Cardiac muscle cell (in vitro differentiated cells and primary cell): ENCODE results near the gene CPA4. TPM values are rescaled to one million over a fixed set of nuclear protein-coding genes. Genes with fewer than 3 reads are reported as not detected.

Experiments
- DNase-seq, 2 donors: peaks; one replicate each; pipeline versions ENCODE4 v3.0.0 to v3.0.0-alpha.2; 2010 to 2017; ENCODE audit warnings: low read depth in 1 of 2, low spot score in 1 of 2
- H3K27ac ChIP-seq: fragments of 200-600 bp; sonication (generic); 2 replicates; pipeline ENCODE4 v1.5.1; 2016
- H3K27me3 ChIP-seq: fragments of 200-600 bp; sonication (generic); 2 replicates; pipeline ENCODE4 v1.6.0; 2016; ENCODE audit warnings: control low read depth
- H3K36me3 ChIP-seq: fragments of 200-600 bp; sonication (generic); 2 replicates; pipeline ENCODE4 v1.5.1; 2016; ENCODE audit warnings: control low read depth
- H3K4me1 ChIP-seq: fragments of 200-600 bp; sonication (generic); 2 replicates; pipeline ENCODE4 v1.8.1; 2017; ENCODE audit warnings: low read depth, mild to moderate bottlenecking, mixed run types
- H3K4me3 ChIP-seq: fragments of 200-600 bp; sonication (generic); 2 replicates; pipeline ENCODE4 v1.5.1; 2016; ENCODE audit warnings: mild to moderate bottlenecking
- H3K9me3 ChIP-seq: fragments of 200-600 bp; sonication (generic); 2 replicates; pipeline ENCODE4 v1.5.1; 2017; ENCODE audit warnings: low read depth, mild to moderate bottlenecking, control low read depth
- CTCF ChIP-seq: IDR thresholded peaks from 2 replicates; pipeline ENCODE4 v1.5.1; 2012; ENCODE audit warnings: low read depth, mild to moderate bottlenecking, low read length
- polyA plus RNA-seq: library from polyadenylated mRNA; unstranded; fragments of >200 nt; fragmentation: Nextera tagmentation; extraction: Ambion mirVana; gene quantifications from 2 replicates; pipeline ENCODE4 v1.2.1, GENCODE V29; 2016
- total RNA-seq: library from RNA; depleted of rRNA; stranded (reverse); fragments of >200 nt; gene quantifications from 2 replicates; pipeline ENCODE4 v1.2.3, GENCODE V29; 2016

CPA4 gene
- total and polyA plus RNA-seq, 2 experiments from 2014 or later = 0.24 TPM; not detected in 1

GRCh38 chr7:130293521-130293920, 560 bp downstream of the CPA4 start:
- Histone ChIP-seq H3K27me3 (no peaks in the 10 kb centered on the region), H3K9me3 (no peaks in the 10 kb centered on the region), H3K27ac (no peak overlapping the region), H3K4me3 (no peak overlapping the region), H3K4me1 (no peaks in the 10 kb centered on the region), H3K36me3 (no peaks in the 10 kb centered on the region)
- no peak for TF ChIP-seq CTCF
- no peak for DNase-seq

GRCh38 chr7:130294314-130294713, 1.4 kb downstream of the CPA4 start:
- H3K27me3 ChIP-seq = no peaks in the 10 kb centered on the region
- no peaks in the 10 kb centered on the region for H3K36me3 ChIP-seq
- DNase-seq = no peak
- H3K4me1 ChIP-seq = no peaks in the 10 kb centered on the region
- TF ChIP-seq CTCF = no peak
- no peak overlapping the region for H3K4me3 ChIP-seq
- H3K27ac ChIP-seq = no peak overlapping the region
- H3K9me3 ChIP-seq = no peaks in the 10 kb centered on the region

- no peaks in the 10 kb centered on the region for H3K9me3 ChIP-seq
- no peak for DNase-seq
- no peak overlapping the region for H3K4me3 ChIP-seq
Observed at GRCh38 chr7:130296221-130296951, 3.4 kb downstream of the CPA4 start.

GRCh38 chr7:130297628-130298543, 4.9 kb downstream of the CPA4 start:
- DNase-seq = peak in 1 of 2 donors; percentile 17
- TF ChIP-seq CTCF = no peak
- H3K27ac ChIP-seq = no peak overlapping the region

More at GRCh38 chr7:130296221-130296951, 3.4 kb downstream of the CPA4 start:
- Histone ChIP-seq H3K27ac (no peak overlapping the region), H3K27me3 (no peaks in the 10 kb centered on the region), H3K4me1 (no peaks in the 10 kb centered on the region), H3K36me3 (no peaks in the 10 kb centered on the region)
- TF ChIP-seq CTCF = no peak

GRCh38 chr7:130298544-130299326, 5.8 kb downstream of the CPA4 start:
- no peaks in the 10 kb centered on the region for H3K36me3 ChIP-seq
- no peak for DNase-seq
- TF ChIP-seq CTCF = no peak
- H3K27ac ChIP-seq = no peak overlapping the region
- no peaks in the 10 kb centered on the region for H3K9me3 ChIP-seq
- no peaks in the 10 kb centered on the region for H3K27me3 ChIP-seq
- H3K4me3 ChIP-seq = no peak overlapping the region
- H3K4me1 ChIP-seq = no peaks in the 10 kb centered on the region

More at GRCh38 chr7:130297628-130298543, 4.9 kb downstream of the CPA4 start:
- no peaks in the 10 kb centered on the region for H3K36me3 ChIP-seq
- no peaks in the 10 kb centered on the region for H3K27me3 ChIP-seq
- H3K4me3 ChIP-seq = no peak overlapping the region
- H3K9me3 ChIP-seq = no peaks in the 10 kb centered on the region
- no peaks in the 10 kb centered on the region for H3K4me1 ChIP-seq
